Right atrium auricular region (tissue), 2 donors: Measurements from ENCODE around the gene GRIP1. TPM values are rescaled to one million over a fixed set of nuclear protein-coding genes. Genes with fewer than 3 reads are reported as not detected.

ENCODE experiments used
- DNase-seq: peaks from one replicate; pipeline ENCODE4 v3.0.0-alpha.2; 2019; ENCODE audit warnings: low spot score
- H3K27ac ChIP-seq, 2 donors: fragments of 200-600 bp; sonication (generic); 1 replicate in 1 of 2; 2 replicates in 1 of 2; pipeline ENCODE4 v1.5.1; 2016 to 2019
- H3K27me3 ChIP-seq, 2 donors: fragments of 200-600 bp; sonication (generic); one replicate each; pipeline versions ENCODE4 v1.5.1 to v1.6.0; 2017 to 2019
- H3K36me3 ChIP-seq: fragments of 200-600 bp; sonication (generic); one replicate; pipeline ENCODE4 v1.5.1; 2016
- H3K4me1 ChIP-seq, 2 donors: fragments of 200-600 bp; sonication (generic); one replicate each; pipeline versions ENCODE4 v1.5.1 to v1.6.0; 2017 to 2019
- H3K4me3 ChIP-seq, 2 donors: fragments of 200-600 bp; sonication (generic); 1 replicate in 1 of 2; 2 replicates in 1 of 2; pipeline ENCODE4 v1.5.1; 2017 to 2019; ENCODE audit warnings: mild to moderate bottlenecking in 1 of 2, moderate library complexity in 1 of 2
- H3K9me3 ChIP-seq, 2 donors: fragments of 200-600 bp; sonication (generic); one replicate each; pipeline ENCODE4 v1.5.1; 2019
- total RNA-seq, 2 donors: library from RNA; depleted of rRNA; stranded (reverse); fragments of >200 nt; gene quantifications; one replicate each; pipeline ENCODE4 v1.1.0, GENCODE V29; 2016
- TF ChIP-seq, protein P1 (sequence below), 2 donors: fragments of 200-600 bp; sonication (generic); IDR thresholded peaks; one replicate each; pipeline ENCODE4 v1.5.1; 2019; ENCODE audit warnings: antibody characterized with exemption in 2 of 2

Gene GRIP1
- total RNA-seq, 2 donors from 2014 or later: 5.3 to 12.6 TPM

- DNase-seq: no peak
- Histone ChIP-seq H3K36me3 (no peaks in the 10 kb centered on the region), H3K9me3 (no peaks in the 10 kb centered on the region), H3K27me3 (no peaks in the 10 kb centered on the region), H3K27ac (no peak overlapping the region), H3K4me1 (no peaks in the 10 kb centered on the region), H3K4me3 (no peak overlapping the region)
- TF ChIP-seq, protein P1, sequence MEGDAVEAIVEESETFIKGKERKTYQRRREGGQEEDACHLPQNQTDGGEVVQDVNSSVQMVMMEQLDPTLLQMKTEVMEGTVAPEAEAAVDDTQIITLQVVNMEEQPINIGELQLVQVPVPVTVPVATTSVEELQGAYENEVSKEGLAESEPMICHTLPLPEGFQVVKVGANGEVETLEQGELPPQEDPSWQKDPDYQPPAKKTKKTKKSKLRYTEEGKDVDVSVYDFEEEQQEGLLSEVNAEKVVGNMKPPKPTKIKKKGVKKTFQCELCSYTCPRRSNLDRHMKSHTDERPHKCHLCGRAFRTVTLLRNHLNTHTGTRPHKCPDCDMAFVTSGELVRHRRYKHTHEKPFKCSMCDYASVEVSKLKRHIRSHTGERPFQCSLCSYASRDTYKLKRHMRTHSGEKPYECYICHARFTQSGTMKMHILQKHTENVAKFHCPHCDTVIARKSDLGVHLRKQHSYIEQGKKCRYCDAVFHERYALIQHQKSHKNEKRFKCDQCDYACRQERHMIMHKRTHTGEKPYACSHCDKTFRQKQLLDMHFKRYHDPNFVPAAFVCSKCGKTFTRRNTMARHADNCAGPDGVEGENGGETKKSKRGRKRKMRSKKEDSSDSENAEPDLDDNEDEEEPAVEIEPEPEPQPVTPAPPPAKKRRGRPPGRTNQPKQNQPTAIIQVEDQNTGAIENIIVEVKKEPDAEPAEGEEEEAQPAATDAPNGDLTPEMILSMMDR (IDR thresholded peaks at IDR 0.05): no peak
These were observed 76.3 kb downstream of the GRIP1 start for GRCh38 chr12:66602483-66603143.

GRCh38 chr12:66600903-66601302 is 78.0 kb downstream of the GRIP1 start:
- Histone ChIP-seq H3K9me3 (no peaks in the 10 kb centered on the region), H3K4me3 (no peak overlapping the region), H3K27me3 (no peaks in the 10 kb centered on the region), H3K4me1 (no peaks in the 10 kb centered on the region), H3K36me3 (no peaks in the 10 kb centered on the region), H3K27ac (no peak overlapping the region)
- TF ChIP-seq, protein P1 (IDR thresholded peaks at IDR 0.05): no peak
- no peak for DNase-seq

- H3K36me3 ChIP-seq: no peaks in the 10 kb centered on the region
- no peak for DNase-seq
- H3K4me3 ChIP-seq: no peak overlapping the region
- no peaks in the 10 kb centered on the region for H3K9me3 ChIP-seq
- H3K27me3 ChIP-seq: no peaks in the 10 kb centered on the region
- TF ChIP-seq, protein P1 (IDR thresholded peaks at IDR 0.05): no peak
- H3K27ac ChIP-seq: no peak overlapping the region
- no peaks in the 10 kb centered on the region for H3K4me1 ChIP-seq
These were observed 79.1 kb downstream of the GRIP1 start for GRCh38 chr12:66599816-66600215.

GRCh38 chr12:66598608-66599007 is 80.3 kb downstream of the GRIP1 start:
- Histone ChIP-seq H3K27ac (no peak overlapping the region), H3K4me1 (no peaks in the 10 kb centered on the region), H3K27me3 (no peaks in the 10 kb centered on the region), H3K9me3 (no peaks in the 10 kb centered on the region), H3K36me3 (no peaks in the 10 kb centered on the region), H3K4me3 (no peak overlapping the region)
- TF ChIP-seq, protein P1 (IDR thresholded peaks at IDR 0.05): no peak
- DNase-seq: no peak

DNA sequence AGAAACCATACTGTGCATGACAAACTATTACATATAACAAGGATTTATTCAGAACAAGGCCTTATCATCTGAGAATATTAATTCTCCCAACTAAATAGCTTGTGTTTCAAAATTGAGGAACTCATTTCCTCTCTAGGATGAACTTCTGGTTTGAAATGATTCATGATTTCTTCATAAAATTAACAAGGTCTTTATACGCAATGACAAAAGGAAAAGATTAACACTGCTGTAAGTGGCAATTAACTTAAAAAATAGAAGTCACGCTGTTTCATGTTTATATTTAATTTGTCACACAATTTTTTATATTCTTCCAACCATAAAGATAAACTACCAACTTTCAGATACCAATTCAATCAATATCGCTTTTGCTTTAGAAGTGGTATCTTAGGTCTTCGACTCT is 80.8 kb downstream of the GRIP1 start:
- no peaks in the 10 kb centered on the region for H3K27me3 ChIP-seq
- no peaks in the 10 kb centered on the region for H3K36me3 ChIP-seq
- TF ChIP-seq, protein P1 (IDR thresholded peaks at IDR 0.05): no peak
- no peak for DNase-seq
- H3K4me3 ChIP-seq: no peak overlapping the region
- no peaks in the 10 kb centered on the region for H3K4me1 ChIP-seq
- no peak overlapping the region for H3K27ac ChIP-seq
- H3K9me3 ChIP-seq: no peaks in the 10 kb centered on the region

DNA sequence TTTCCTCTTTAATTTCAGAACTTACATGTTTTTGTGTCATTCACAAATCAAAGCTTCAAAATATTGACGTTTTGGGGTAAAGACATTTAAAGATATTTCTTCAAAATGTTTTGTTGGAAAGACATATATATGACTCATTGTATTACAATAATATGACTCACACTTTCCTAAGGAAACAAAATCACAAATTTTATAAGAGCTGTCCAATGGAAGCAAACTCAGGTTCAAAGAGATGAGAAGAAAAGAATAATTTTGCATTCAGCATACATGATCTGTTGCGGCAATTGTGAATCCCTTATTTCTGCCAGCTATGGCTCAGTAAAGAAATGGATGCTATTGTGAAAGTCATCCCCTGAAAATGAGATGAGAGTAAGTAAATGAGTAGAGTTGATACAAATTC is 82.7 kb downstream of the GRIP1 start:
- TF ChIP-seq, protein P1 (IDR thresholded peaks at IDR 0.05): no peak
- no peak for DNase-seq
- Histone ChIP-seq H3K9me3 (no peaks in the 10 kb centered on the region), H3K27me3 (no peaks in the 10 kb centered on the region), H3K4me1 (no peaks in the 10 kb centered on the region), H3K4me3 (no peak overlapping the region), H3K36me3 (no peaks in the 10 kb centered on the region), H3K27ac (no peak overlapping the region)
